Smooth muscle cell of the umbilical artery (primary cell): Measurements from ENCODE around the gene UPK3BL1. TPM values are rescaled to one million over a fixed set of nuclear protein-coding genes. Genes with fewer than 3 reads are reported as not detected.

ENCODE experiments used
- total RNA-seq: library from RNA; depleted of rRNA; stranded (reverse); fragments of >200 nt; gene quantifications from 2 replicates; pipeline ENCODE4 v1.2.3, GENCODE V29; 2014

The UPK3BL1 gene
- 1.8 and 11.1 TPM in 2 replicates for total RNA-seq

GRCh38 chr7:102642691-102643090 lies at the start of gene UPK3BL1:
Gene UPK3BL1 (minus strand): TSS chr7:102642791. CDS start chr7:102642741, 50 bp downstream.

GRCh38 chr7:102671166-102671955 lies 28.8 kb upstream of the UPK3BL1 start, which contains the start of gene POLR2J2:
Gene POLR2J2 (minus strand): TSS chr7:102671663. CDS start chr7:102671601, 62 bp downstream.

GRCh38 chr7:102649924-102650323 lies 7.3 kb upstream of the UPK3BL1 start, which contains the start of gene SPDYE2B:
Gene SPDYE2B (plus strand): TSS chr7:102650319. CDS start chr7:102652349, 2,030 bp downstream.

GRCh38 chr7:102616507-102617125 lies 26.0 kb downstream of the UPK3BL1 start, which contains the start of gene RASA4:
Gene RASA4 (minus strand): TSS chr7:102616756. CDS start chr7:102616689, 67 bp downstream.

Other genes with a start within 250 kb of the UPK3BL1 start
- 19.0 and 20.2 TPM in 2 replicates for gene PRKRIP1, start 246.4 kb downstream of the UPK3BL1 start, total RNA-seq
- gene ORAI2, start 209.2 kb downstream of the UPK3BL1 start, total RNA-seq, result 71.9 and 106 TPM in 2 replicates
- 12.3 and 15.7 TPM in 2 replicates for gene ALKBH4, start 177.9 kb downstream of the UPK3BL1 start, total RNA-seq
- 21.1 and 26.9 TPM in 2 replicates for gene LRWD1, start 177.8 kb downstream of the UPK3BL1 start, total RNA-seq
- 16.0 and 16.1 TPM in 2 replicates for gene POLR2J, start 163.9 kb downstream of the UPK3BL1 start, total RNA-seq
- 0.59 and 2.5 TPM in 2 replicates for gene RASA4B, start 125.0 kb downstream of the UPK3BL1 start, total RNA-seq
- gene UPK3BL2, start 99.1 kb downstream of the UPK3BL1 start, total RNA-seq, result 0.89 and 1.9 TPM in 2 replicates
- gene SPDYE2, start 91.6 kb downstream of the UPK3BL1 start, total RNA-seq, result not detected in 2 replicates
- 18.4 and 21.8 TPM in 2 replicates for gene POLR2J3, start 70.2 kb downstream of the UPK3BL1 start, total RNA-seq
- gene RASA4, start 26.0 kb downstream of the UPK3BL1 start, total RNA-seq, result 2.1 and 3.4 TPM in 2 replicates
- gene SPDYE2B, start 7.5 kb upstream of the UPK3BL1 start, total RNA-seq, result not detected in 2 replicates
- gene POLR2J2, start 28.9 kb upstream of the UPK3BL1 start, total RNA-seq, result 2.3 and 2.7 TPM in 2 replicates
- gene FAM185A, start 106.2 kb upstream of the UPK3BL1 start, total RNA-seq, result 8.6 and 10.1 TPM in 2 replicates